ENCODE results near the gene ZNFX1.

ZNFX1 gene

DNA sequence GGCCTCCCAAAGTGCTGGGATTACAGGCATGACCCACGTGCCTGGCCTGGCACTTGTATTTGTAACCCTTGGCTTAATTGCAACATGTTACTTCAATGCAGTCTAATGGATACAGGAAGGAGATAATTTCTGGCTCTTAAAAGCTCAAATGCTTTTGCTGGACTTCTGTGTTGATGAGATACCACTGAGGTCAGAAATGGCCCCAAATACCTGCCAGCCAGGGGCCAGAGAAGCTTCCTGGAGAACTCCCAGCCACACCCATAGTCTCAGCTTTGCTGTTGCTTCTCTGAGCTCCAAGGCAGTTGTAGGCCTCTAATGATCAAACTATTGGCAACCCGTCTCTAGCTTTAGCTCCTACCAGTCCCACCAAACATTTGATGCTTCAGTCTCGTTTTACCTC lies 14.2 kb upstream of the ZNFX1 start:
- DNase-seq (ENCODE audit: low spot score) = peak; percentile 33

DNA sequence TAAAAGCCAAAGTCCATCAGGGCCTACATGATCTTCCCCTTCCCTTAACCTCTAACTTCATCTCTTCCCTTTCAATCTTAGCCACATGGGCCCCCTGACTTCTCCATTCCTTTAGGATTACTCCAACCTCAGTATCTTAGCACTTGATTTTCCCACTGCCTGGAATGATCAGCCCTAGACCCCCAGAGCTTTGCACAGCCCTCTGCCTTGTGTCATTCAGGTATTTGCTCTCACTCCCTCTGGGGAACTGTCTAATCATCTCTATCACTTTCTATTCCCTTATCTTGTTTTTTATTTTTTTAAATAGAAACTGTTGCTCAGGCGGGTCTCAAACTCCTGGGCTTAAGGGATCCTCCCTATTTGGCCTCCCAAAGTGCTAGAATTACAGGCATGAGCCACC lies 13.3 kb upstream of the ZNFX1 start:
- DNase-seq (ENCODE audit: low spot score) = peak; percentile 50

DNA sequence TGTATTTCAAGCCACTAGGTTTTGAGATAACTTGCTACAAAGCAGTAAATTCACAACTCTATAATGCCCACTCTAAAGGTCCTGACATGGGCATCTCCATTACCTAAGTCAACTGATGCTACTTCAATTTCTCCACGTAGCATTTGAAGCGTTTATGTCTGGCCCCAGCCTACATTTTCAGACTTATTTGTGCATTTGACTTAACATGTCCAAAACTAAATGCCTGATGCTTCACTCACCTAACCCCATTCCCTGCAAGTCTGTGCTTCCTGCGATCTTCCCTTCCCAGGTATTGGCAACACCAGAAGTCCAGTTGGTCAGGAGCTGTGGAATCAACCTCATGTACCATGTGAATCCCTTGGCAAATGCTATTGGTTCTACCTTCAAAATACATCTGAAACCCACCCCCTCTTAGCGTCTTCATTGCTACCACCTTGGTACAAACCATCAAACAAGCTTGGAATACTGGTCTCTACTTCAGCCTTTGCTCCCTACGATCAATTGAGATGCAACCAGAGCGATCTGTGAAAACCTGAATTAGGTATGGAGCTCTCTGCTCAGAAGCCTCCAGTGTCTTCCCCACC lies 12.8 kb upstream of the ZNFX1 start:
- DNase-seq (ENCODE audit: low spot score) = peak; percentile 56

GRCh38 chr20:49288784-49289696 lies 11.2 kb upstream of the ZNFX1 start:
- peak; percentile 49 for DNase-seq (ENCODE audit: low spot score)

GRCh38 chr20:49288250-49288751 lies 10.4 kb upstream of the ZNFX1 start:
- peak; percentile 46 for DNase-seq (ENCODE audit: low spot score)

DNA sequence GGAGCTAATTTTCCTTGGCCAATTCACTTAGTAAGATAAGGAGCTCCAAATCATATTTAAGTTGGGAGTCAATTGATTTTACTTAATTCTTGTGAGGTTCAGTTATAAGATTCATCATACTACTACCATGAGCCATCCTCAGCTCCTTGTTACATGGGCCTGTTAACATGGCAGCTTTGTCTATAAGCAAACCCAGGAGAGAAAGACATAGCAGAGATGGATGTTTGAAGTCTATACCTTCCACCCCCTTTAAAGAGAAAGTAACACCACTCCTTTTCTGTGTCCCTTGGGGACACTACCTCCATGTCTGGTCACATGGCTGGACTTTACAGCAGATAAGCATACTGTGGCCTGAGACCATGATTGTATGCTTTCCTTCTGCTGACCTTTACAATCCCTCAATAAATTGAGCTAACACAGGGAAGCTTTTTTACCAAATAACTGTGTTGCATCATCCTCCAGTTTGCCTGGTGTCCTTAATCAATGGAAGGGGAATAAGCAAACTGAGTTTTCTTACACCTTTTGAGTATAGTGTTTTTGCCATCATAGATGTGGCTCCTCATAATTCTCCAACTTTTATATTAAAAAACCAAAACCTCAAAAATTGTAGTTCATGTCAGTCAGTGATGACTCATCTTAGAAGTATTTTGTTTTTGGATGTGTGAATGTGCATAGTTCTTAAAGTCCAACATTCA lies 9.8 kb upstream of the ZNFX1 start:
- peak; percentile 53 for DNase-seq (ENCODE audit: low spot score)

DNA sequence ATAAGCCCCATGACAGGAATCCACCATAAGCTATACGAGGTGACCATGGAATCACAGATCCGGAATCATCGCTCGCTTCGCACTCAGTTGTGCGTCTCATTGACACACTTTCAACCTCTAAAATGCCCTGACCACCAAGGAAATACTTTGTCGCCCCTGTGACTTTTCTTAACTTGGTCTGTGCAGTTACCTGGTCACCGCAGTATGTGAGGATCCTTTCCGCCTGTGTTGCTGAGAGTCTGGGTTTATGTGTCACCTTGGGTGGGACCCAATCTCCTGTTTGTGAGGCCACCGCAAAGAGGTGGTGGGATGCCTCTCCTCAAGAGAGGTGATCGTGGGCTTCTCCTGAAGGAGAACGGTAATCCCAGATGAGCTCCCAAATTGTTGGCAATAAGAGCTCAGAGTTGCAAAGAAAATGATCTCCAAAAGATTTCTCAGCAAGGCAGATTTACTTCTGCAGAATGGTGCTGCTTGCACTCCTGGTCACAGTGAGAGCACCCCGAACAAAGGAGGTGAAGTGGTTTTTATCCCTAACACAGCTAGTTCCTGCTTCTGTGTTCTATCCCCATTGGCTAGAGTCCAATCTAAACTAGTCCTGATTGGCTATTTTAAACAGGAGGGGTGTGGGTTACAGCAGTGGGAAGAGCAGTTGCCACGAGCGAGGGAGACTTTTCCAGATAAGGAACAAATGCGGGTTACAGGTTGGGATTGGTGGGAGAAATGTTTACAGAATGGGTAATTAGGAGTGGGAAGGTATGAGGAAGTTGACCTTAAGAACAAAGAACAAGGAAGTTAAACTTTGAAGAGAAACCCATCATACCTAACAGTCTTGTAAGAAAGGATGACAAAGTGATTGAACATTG lies 9.1 kb upstream of the ZNFX1 start:
- DNase-seq (ENCODE audit: low spot score) = no peak

DNA sequence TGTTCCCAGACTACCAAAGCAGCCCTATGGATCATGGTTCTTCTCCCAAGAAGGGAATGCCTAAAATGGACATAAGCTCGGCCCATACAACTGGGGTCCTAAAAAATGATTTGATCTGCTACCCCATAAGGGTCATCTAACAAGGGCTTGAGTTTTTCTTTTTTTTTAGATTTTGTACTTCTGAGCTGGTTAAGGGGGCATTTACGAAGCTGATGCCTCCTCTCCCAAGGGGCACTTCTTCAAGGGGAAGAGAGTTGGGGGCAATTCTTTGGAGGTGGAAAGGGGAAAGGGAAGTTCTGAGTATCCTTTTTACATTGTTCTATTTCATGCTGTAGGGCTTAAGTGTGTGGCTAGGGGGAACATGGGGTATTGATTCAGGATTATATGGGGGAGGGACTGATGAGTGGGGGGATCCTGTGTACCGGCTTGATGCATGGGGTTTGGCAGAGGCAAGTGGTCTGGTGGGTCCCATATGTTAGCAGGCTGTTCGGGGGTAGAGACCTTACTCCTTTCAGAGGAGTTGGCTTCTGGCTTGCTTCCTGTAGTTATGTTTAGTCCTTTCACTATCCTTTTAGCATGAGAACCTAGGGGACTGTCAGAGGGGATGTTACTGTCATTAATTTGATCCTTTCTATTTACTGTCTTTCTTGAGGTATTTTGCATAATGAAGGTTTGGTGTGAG lies 8.1 kb upstream of the ZNFX1 start:
- peak; percentile 39 for DNase-seq (ENCODE audit: low spot score)

GRCh38 chr20:49285233-49285668 lies 7.4 kb upstream of the ZNFX1 start:
- peak; percentile 42 for DNase-seq (ENCODE audit: low spot score)

- peak; percentile 39 for DNase-seq (ENCODE audit: low spot score)
These were observed 7.0 kb upstream of the ZNFX1 start for GRCh38 chr20:49284818-49285217.

DNA sequence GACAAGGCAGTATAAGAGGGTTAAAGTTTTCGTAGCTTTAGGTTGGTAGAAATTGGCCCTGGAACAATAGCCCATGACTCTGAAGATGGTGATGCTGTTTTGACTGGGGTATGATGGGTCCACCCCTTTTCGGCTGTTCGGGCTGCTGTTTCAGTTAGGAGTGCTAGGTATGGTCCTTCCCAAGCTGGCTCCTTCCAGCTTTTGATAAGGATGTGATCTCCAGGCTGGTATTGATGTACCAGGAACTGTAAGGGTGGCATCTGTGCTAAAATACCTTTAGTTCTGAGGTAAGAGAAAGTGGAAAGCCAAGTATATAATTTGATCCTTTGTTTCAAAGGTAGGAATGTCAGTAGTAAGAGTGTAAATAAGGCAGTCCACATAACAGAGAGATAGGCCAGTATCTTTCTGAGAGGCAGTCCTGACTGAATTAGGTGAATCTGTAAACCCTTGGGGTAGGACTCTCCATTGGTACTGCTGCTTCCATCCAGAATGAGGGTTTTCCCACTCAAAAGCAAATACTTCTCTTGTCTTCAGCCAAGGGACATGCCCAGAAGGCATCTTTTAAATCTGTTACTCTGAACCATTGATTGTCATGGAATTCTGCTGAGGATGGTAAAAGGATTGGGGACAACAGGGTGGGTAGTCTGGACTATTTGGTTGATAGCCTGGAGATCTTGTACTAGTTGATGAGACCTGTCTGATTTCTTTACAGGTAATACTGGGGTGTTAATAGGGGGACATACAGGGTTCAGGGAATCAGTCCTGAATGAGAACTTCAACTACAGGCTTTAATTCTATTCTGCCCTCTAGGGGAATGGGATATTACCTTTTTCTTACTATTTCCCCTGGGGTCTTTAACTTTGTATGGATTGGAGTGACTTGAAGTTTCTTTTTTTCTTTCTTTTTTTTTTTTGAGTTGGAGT lies 6.1 kb upstream of the ZNFX1 start:
- peak; percentile 51 for DNase-seq (ENCODE audit: low spot score)

- peak; percentile 51 for DNase-seq (ENCODE audit: low spot score)
These were observed 5.4 kb upstream of the ZNFX1 start for GRCh38 chr20:49283176-49283702.

DNA sequence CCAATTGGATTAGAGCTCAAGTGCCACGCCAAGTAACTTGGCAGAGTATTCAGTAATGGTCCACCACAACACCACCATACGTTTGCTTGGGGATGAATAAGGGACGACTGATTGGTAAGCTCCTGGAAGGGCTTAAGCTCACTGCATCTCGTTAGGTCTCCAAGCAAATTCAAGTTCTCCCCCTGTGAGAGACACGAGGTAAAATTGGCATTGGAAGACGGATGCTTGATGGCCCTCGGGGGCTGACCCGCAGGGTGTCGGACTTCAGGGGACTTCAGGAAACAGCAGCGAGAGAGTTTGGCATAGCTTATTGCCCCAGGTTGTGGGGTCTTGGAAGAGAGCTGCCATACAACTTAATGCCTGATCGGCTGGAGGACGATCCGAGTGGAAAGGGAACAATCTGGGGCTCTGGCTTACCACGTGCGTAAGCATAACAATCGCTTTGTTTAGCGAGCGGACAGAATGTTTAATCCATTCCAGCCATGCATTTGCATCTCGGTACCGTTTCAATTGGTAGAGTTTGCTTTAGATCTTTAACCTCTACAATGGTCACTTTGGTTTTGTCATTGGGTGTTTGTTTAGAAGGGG lies 4.8 kb upstream of the ZNFX1 start:
- peak; percentile 43 for DNase-seq (ENCODE audit: low spot score)

DNA sequence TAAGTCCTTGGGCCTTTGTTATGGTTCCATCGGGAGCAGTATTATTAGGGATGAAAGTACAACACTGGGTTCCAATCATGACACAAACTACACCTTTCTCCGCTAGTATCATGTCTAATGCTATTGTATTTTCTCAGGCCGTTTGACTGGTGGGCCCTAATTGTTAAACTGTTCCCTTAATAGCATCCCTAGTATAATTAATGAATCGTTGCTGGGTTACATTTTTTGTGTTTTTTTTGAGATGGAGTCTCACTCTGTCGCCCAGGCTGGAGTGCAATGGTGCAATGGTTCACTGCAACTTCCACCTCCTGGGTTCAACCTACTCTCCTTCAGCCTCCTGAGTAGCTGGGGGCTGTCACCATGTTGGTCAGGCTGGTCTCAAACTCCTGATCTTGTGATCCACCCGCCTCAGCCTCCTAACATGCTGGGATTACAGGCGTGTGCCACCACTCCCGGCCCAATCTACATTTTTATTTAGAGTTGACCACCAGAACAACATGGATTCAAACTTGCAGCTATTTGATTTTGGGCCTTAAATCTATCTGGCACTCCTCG lies 4.1 kb upstream of the ZNFX1 start:
- DNase-seq (ENCODE audit: low spot score) = no peak

DNA sequence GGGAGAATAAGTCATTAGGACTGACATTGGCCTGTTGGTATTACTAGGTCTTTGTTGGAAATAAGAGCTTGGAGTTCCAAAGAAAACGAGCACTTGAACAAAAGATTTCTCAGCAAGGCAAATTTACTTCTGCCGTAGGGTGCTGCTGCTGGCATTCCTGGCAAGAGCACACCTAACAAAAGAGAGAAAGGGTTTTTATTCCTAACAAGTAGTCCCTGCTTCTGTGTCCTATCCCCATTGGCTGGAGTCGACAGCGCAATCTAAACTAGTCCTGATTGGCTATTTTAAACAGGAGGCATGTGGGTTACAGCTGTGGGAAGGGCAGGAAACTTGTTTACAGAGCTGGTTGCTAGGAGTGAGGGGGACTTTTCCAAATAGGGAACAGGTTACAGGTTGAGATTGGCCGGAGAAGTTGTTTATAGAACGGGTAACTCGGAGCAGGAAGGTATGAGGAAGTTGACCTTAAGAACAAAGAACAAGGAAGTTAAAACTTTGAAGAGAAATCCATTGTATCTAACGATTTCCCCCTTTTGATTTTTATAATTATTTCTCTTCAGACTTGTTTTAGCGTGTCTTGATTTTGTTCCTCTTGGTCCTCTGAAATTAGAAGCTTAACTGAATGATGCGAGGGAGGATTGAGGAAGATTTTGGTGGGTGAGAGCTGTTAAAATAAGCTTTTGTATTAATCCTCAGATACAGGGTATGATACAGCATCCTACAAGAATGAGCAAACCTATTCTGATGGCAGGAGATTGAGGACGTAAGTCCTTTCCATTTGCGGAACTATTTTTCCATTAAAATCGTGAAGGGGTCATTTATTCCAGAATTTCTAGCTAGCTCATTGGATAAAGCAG lies 3.4 kb upstream of the ZNFX1 start:
- DNase-seq (ENCODE audit: low spot score) = peak; percentile 53

DNA sequence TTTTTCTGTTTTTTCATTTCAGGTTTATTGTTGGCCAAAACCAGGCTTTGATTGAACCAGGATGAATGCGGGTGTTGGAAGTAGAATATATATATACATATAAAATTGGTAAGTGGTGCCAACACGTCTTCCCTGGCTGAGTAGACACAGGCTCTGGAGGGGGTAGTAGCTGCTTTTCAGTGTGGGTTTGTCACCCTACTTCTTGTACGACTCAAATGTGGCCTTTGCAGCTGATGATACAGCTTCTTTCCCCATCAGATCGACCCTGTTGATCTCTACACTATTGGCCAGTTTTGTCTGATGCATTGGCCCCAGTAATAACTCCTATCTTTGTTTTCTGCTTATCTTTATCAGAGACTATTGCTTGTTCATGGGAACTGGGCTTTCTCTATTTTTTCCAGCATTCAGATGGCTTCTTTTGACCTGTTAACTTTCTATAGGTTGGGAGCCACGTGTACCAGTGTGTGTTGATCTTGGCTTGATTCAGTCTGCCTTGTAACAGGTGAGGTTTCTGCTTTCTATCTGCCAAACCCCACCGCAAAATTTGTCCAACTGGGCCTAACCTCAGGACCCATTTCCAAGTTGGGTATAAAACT lies 2.7 kb upstream of the ZNFX1 start:
- peak; percentile 42 for DNase-seq (ENCODE audit: low spot score)

- DNase-seq (ENCODE audit: low spot score) = peak; percentile 54
These were observed 2.0 kb upstream of the ZNFX1 start for GRCh38 chr20:49279677-49280462.

All from NAMALWA (cell line).